22Rv1 (cell line): Measurements from ENCODE around the gene CSTA.

ENCODE experiments used
- H3K27ac ChIP-seq: fragments of 450-650 bp; 2 replicates; pipeline ENCODE4 v1.5.1; 2017
- ZFX ChIP-seq: fragments of 450-650 bp; IDR thresholded peaks from 2 replicates; pipeline ENCODE4 v1.6.1; 2017; ENCODE audit warnings: antibody characterized with exemption, borderline replicate concordance
- TF ChIP-seq, protein P1 (sequence below): fragments of 450-650 bp; IDR thresholded peaks from 2 replicates; pipeline ENCODE4 v1.5.1; 2017; ENCODE audit warnings: mild to moderate bottlenecking

Gene CSTA

DNA sequence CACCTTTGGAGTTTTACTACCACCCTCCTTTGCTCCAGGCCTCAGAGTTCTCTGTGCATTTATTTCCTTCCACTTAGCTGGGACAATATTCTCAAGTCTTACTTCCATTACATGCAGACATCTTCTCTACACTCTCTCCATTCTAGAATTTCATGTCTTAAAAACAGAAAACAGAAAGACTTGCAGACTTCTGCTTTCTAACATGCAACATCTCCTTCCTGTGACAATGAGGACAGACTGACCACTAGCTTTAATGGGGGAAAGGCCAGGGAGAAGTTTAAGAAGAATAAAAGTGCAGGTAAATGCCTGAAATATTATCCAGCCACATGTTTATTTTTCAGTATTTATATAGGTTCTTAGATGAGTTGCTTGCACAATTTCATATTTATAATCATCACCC is 17.1 kb upstream of the CSTA start:
- no peak overlapping the region for H3K27ac ChIP-seq
- TF ChIP-seq ZFX: no peak
- TF ChIP-seq, protein P1, sequence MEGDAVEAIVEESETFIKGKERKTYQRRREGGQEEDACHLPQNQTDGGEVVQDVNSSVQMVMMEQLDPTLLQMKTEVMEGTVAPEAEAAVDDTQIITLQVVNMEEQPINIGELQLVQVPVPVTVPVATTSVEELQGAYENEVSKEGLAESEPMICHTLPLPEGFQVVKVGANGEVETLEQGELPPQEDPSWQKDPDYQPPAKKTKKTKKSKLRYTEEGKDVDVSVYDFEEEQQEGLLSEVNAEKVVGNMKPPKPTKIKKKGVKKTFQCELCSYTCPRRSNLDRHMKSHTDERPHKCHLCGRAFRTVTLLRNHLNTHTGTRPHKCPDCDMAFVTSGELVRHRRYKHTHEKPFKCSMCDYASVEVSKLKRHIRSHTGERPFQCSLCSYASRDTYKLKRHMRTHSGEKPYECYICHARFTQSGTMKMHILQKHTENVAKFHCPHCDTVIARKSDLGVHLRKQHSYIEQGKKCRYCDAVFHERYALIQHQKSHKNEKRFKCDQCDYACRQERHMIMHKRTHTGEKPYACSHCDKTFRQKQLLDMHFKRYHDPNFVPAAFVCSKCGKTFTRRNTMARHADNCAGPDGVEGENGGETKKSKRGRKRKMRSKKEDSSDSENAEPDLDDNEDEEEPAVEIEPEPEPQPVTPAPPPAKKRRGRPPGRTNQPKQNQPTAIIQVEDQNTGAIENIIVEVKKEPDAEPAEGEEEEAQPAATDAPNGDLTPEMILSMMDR: no peak

DNA sequence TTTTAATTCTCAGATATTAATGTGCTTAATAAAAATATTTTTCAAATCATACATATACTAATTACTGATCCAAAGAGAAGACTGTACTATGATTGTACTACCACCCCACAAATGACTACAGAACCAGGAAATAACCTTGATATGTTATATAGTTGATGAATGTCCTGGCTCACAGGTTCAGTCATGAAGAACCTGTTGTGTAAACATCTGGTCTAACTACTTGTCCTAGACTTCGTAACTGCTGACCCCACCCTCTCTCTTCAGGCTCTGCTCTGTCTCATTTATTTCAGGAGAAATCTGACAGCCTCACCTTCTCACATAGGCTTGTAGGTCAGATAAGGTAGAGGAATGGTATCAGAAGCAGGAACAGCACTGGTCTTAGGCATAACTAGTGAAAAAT is 14.7 kb upstream of the CSTA start:
- H3K27ac ChIP-seq: no peak overlapping the region
- TF ChIP-seq ZFX: no peak
- TF ChIP-seq, protein P1: no peak

DNA sequence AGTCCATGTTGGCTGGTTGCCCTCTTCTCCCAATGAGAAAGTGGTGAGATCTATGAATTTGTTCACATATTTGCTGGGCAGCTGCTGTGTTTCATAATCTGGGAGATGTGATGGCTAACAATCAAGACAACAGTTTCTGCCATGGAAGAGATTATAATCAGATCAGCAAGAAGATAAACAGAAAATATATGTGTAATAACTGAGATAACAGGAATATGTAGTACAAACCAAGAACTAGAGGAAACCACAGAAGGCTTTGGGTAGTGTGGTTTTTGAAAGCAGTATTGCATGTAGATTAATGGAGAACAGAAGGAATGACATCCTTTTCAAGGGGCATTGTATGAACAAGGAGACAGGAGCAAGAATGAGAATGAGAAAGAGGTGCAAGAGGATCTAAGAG is 12.2 kb upstream of the CSTA start:
- H3K27ac ChIP-seq: no peak overlapping the region
- no peak for TF ChIP-seq ZFX
- TF ChIP-seq, protein P1: no peak

DNA sequence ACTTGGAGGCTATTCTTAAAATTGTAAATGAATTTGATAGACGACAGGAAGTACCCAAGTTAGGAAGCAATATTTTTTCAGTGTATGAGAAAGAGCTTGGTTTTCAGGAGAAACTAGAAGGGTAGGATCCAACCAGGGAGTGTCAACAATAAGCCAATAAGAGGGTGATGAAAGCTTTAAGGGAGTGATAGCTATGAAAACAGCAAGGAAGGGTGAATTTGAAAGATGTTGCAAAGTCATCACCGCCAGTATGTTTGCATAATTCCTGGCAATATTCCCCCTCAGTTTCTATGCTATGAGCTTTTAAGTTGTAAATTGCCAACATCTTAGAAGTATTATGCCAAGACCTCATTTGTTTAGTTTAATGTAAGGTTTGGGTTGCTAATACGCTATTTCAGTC is 11.8 kb upstream of the CSTA start:
- no peak for TF ChIP-seq ZFX
- TF ChIP-seq, protein P1: no peak
- no peak overlapping the region for H3K27ac ChIP-seq

DNA sequence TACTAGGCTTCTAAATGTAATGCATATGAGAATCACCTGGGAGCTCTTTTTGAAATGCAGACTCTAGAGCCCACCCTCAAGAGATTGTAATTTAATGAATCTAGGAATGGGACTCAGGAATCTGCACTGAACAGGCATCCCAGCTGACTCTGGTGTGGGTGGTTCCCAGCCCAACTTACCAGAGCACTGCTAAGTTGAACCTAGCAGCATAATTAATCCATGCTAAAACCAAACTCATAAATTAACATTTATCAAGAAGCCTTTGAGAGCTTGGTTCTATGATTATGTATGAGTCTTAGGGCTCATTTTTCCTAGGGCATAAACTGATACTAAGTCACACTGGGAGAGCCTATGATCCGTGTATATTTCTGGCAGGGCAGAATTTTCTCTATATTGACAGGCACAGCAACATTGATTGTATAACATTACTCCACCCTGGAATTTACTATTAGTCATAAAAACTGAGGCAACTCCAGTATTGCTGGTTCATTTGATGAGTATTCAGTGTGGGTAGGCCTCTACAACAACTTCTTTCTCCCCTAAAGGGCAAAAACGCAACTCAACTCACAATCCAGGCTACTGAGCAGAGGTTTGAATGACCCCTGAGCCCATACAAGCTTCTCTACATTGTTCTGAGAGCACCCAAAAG is 10.7 kb upstream of the CSTA start:
- TF ChIP-seq, protein P1: no peak
- TF ChIP-seq ZFX: no peak
- no peak overlapping the region for H3K27ac ChIP-seq

DNA sequence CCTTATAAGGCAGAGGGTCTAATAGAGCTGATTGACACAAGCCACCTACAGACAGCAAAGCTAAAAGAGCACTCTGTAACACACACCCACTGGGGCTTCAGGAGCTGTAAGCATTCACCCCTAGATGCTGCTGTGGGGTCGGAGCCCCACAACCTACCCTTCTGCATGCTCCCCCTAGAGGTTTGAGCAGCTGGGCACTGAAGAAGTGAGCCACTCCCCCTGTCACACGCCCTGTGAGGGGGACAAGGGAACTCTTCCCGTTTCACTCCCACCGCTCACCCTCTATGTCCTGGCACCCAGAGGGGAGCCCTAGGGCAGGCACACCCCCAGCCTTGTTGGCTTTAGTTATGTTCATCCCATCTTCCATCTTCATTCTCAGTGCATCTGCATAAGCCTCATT is 9.4 kb upstream of the CSTA start:
- no peak overlapping the region for H3K27ac ChIP-seq
- TF ChIP-seq, protein P1: no peak
- no peak for TF ChIP-seq ZFX

DNA sequence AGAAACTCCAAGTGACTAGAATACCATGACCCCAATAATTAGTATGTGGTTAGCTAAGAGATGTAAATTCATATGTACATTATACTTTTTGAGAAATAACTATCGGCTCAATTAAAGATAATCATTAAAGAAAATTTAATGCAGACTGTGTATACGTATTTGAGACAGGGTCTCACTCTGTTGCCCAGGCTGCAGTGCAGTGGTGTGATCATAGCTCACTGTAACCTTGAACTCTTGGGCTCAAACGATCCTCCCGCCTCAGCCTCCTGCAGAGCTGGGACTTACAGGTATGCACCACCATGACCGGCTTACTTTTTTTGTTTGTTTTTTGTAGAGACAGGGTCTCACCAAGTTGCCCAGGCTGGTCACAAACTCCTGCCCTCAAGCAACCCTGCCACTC is 8.7 kb upstream of the CSTA start:
- TF ChIP-seq, protein P1: no peak
- TF ChIP-seq ZFX: no peak
- H3K27ac ChIP-seq: no peak overlapping the region
